MM.1S (cell line): ENCODE results near the gene ACKR2.

Source experiments
- DNase-seq: peaks from one replicate; pipeline ENCODE4 v3.0.0-alpha.2; 2015
- H2AFZ ChIP-seq: fragments of 300-600 bp; sonication (generic); 2 replicates; pipeline ENCODE4 v1.6.0; 2016; ENCODE audit warnings: antibody characterized with exemption, low read length
- H3F3A ChIP-seq: fragments of 300-600 bp; sonication (generic); 2 replicates; pipeline ENCODE4 v1.6.1; 2016; ENCODE audit warnings: mild to moderate bottlenecking, antibody characterized with exemption, low read length, moderate library complexity, mixed read lengths; ENCODE audit not compliant: insufficient read depth
- H3K27ac ChIP-seq: fragments of 300-600 bp; sonication (generic); 2 replicates; pipeline ENCODE4 v1.5.1; 2016; ENCODE audit warnings: mild to moderate bottlenecking, low read length
- H3K27me3 ChIP-seq: fragments of 300-600 bp; sonication (generic); replicated peaks from 2 replicates; pipeline ENCODE4 v1.6.0; 2016; ENCODE audit warnings: low read length; ENCODE audit not compliant: insufficient read depth
- H3K36me3 ChIP-seq: fragments of 300-600 bp; sonication (generic); replicated peaks from 2 replicates; pipeline ENCODE4 v1.6.1; 2016; ENCODE audit warnings: mild to moderate bottlenecking, low read length, mixed read lengths; ENCODE audit not compliant: insufficient read depth
- H3K4me1 ChIP-seq: fragments of 300-600 bp; sonication (generic); 2 replicates; pipeline ENCODE4 v1.6.1; 2016; ENCODE audit warnings: low read length, mixed read lengths
- H3K4me2 ChIP-seq: fragments of 300-600 bp; sonication (generic); 2 replicates; pipeline ENCODE4 v1.6.0; 2016; ENCODE audit warnings: low read depth, low read length
- H3K4me3 ChIP-seq: fragments of 300-600 bp; sonication (generic); 2 replicates; pipeline ENCODE4 v1.5.1; 2016; ENCODE audit warnings: low read length, mixed read lengths
- H3K79me2 ChIP-seq: fragments of 300-600 bp; sonication (generic); 2 replicates; pipeline ENCODE4 v1.6.1; 2016; ENCODE audit warnings: mixed run types, low read length, mixed read lengths
- H3K9ac ChIP-seq: fragments of 300-600 bp; sonication (generic); 2 replicates; pipeline ENCODE4 v1.6.1; 2016; ENCODE audit warnings: low read length, mixed read lengths
- H3K9me2 ChIP-seq: fragments of 300-600 bp; sonication (generic); replicated peaks from 2 replicates; pipeline ENCODE4 v1.6.1; 2016; ENCODE audit warnings: mild to moderate bottlenecking, low read length, mixed read lengths; ENCODE audit not compliant: insufficient read depth
- H3K9me3 ChIP-seq: fragments of 300-600 bp; sonication (generic); replicated peaks from 2 replicates; pipeline ENCODE4 v1.6.1; 2016; ENCODE audit warnings: mild to moderate bottlenecking, low read length, mixed read lengths; ENCODE audit not compliant: insufficient read depth
- H4K20me1 ChIP-seq: fragments of 300-600 bp; sonication (generic); 2 replicates; pipeline ENCODE4 v1.6.1; 2016; ENCODE audit warnings: mild to moderate bottlenecking, low read length, moderate library complexity, mixed read lengths; ENCODE audit not compliant: insufficient read depth
- CTCF ChIP-seq: fragments of 300-600 bp; sonication (generic); IDR thresholded peaks from 2 replicates; pipeline ENCODE4 v1.5.1; 2016; ENCODE audit warnings: antibody characterized with exemption, low read length, mixed read lengths
- EZH2 ChIP-seq: fragments of 300-600 bp; sonication (generic); optimal IDR thresholded peaks from 2 replicates; pipeline ENCODE3; 2017; ENCODE audit warnings: low read depth, mild to moderate bottlenecking, antibody characterized with exemption, low read length, mixed read lengths
- EZH2phosphoT487 ChIP-seq: fragments of 300-600 bp; sonication (generic); IDR thresholded peaks from 2 replicates; pipeline ENCODE4 v1.6.1; 2018; ENCODE audit warnings: antibody characterized with exemption, low read length

The ACKR2 gene

GRCh38 chr3:42819351-42819965 is 10.2 kb downstream of the ACKR2 start:
- no peak overlapping the region for H3K27ac ChIP-seq
- no peaks in the 10 kb centered on the region for H3K79me2 ChIP-seq
- H3K36me3 ChIP-seq: no peaks in the 10 kb centered on the region
- no peaks in the 10 kb centered on the region for H4K20me1 ChIP-seq
- H3K9me2 ChIP-seq: no peaks in the 10 kb centered on the region
- no peaks in the 10 kb centered on the region for H3K27me3 ChIP-seq
- H3K4me3 ChIP-seq: no peak overlapping the region
- no peak for DNase-seq
- H3K9ac ChIP-seq: no peak overlapping the region
- no peak overlapping the region for H3K4me2 ChIP-seq
- no peaks in the 10 kb centered on the region for H3K4me1 ChIP-seq
- no peaks in the 10 kb centered on the region for H3F3A ChIP-seq
- H2AFZ ChIP-seq: no peak overlapping the region
- H3K9me3 ChIP-seq: no peaks in the 10 kb centered on the region
- no peak for TF ChIP-seq EZH2phosphoT487
- no peak for TF ChIP-seq CTCF
- TF ChIP-seq EZH2: no peak

GRCh38 chr3:42820746-42821051 is 11.5 kb downstream of the ACKR2 start:
- H3K27ac ChIP-seq: no peak overlapping the region
- no peaks in the 10 kb centered on the region for H3K36me3 ChIP-seq
- no peaks in the 10 kb centered on the region for H3K27me3 ChIP-seq
- H3K9me3 ChIP-seq: no peaks in the 10 kb centered on the region
- H3K79me2 ChIP-seq: no peaks in the 10 kb centered on the region
- no peak overlapping the region for H3K9ac ChIP-seq
- H2AFZ ChIP-seq: no peak overlapping the region
- H3K9me2 ChIP-seq: no peaks in the 10 kb centered on the region
- DNase-seq: no peak
- no peak overlapping the region for H3K4me3 ChIP-seq
- no peaks in the 10 kb centered on the region for H3F3A ChIP-seq
- H3K4me1 ChIP-seq: no peaks in the 10 kb centered on the region
- H4K20me1 ChIP-seq: no peaks in the 10 kb centered on the region
- H3K4me2 ChIP-seq: no peak overlapping the region
- TF ChIP-seq EZH2 (no peak), CTCF (no peak), EZH2phosphoT487 (no peak)

GRCh38 chr3:42822828-42823227 is 13.6 kb downstream of the ACKR2 start:
- no peak overlapping the region for H2AFZ ChIP-seq
- no peaks in the 10 kb centered on the region for H3K4me1 ChIP-seq
- no peak for DNase-seq

More at GRCh38 chr3:42822828-42823227, 13.6 kb downstream of the ACKR2 start:
- Histone ChIP-seq H4K20me1 (no peaks in the 10 kb centered on the region), H3F3A (no peaks in the 10 kb centered on the region), H3K27me3 (no peaks in the 10 kb centered on the region), H3K27ac (no peak overlapping the region), H3K9me2 (no peaks in the 10 kb centered on the region), H3K9ac (no peak overlapping the region), H3K36me3 (no peaks in the 10 kb centered on the region), H3K4me3 (no peak overlapping the region), H3K9me3 (no peaks in the 10 kb centered on the region), H3K79me2 (no peaks in the 10 kb centered on the region), H3K4me2 (no peak overlapping the region)
- no peak for TF ChIP-seq EZH2phosphoT487
- no peak for TF ChIP-seq EZH2
- TF ChIP-seq CTCF: no peak
